Liver (tissue), 9 donors: ENCODE results near the gene CDX1. TPM values are rescaled to one million over a fixed set of nuclear protein-coding genes. Genes with fewer than 3 reads are reported as not detected.
A peak's percentile ranks its signal among the peaks of the same experiment; 100 is the strongest.

ENCODE experiments used
- DNase-seq: peaks from one replicate; pipeline ENCODE4 v3.0.0-alpha.2; 2017; ENCODE audit warnings: low spot score
- H3K27ac ChIP-seq, 2 donors: one replicate each; pipeline ENCODE4 v1.7.0; 2013; ENCODE audit warnings: inconsistent platforms in 2 of 2, low read length in 2 of 2, control low read depth in 1 of 2, low read depth in 1 of 2, mild to moderate bottlenecking in 1 of 2
- H3K27me3 ChIP-seq, 4 donors: one replicate each; pipeline versions ENCODE4 v1.6.1 to v1.7.0; 2013; ENCODE audit warnings: low read length in 3 of 4, inconsistent platforms in 1 of 4, mild to moderate bottlenecking in 1 of 4, moderate library complexity in 1 of 4; ENCODE audit not compliant: control insufficient read depth in 4 of 4, insufficient read depth in 4 of 4
- H3K36me3 ChIP-seq, 4 donors: one replicate each; pipeline versions ENCODE4 v1.6.1 to v1.7.0; 2013; ENCODE audit warnings: low read length in 3 of 4, mild to moderate bottlenecking in 3 of 4, low read depth in 1 of 4, moderate library complexity in 1 of 4; ENCODE audit not compliant: control insufficient read depth in 4 of 4, insufficient read depth in 3 of 4
- H3K4me1 ChIP-seq, 4 donors: one replicate each; pipeline versions ENCODE4 v1.6.1 to v1.7.0; 2013; ENCODE audit warnings: low read length in 3 of 4, mild to moderate bottlenecking in 3 of 4, moderate library complexity in 1 of 4; ENCODE audit not compliant: control insufficient read depth in 4 of 4, insufficient read depth in 4 of 4
- H3K4me3 ChIP-seq, 3 donors: one replicate each; pipeline versions ENCODE4 v1.6.1 to v1.7.0; 2013; ENCODE audit warnings: low read length in 3 of 3, control low read depth in 1 of 3, low read depth in 1 of 3, mild to moderate bottlenecking in 1 of 3
- H3K9ac ChIP-seq, 2 donors: one replicate each; pipeline ENCODE4 v1.7.0; 2013; ENCODE audit warnings: low read length in 2 of 2, mild to moderate bottlenecking in 2 of 2, moderate library complexity in 2 of 2, control low read depth in 1 of 2, low read depth in 1 of 2
- H3K9me3 ChIP-seq, 4 donors: one replicate each; pipeline versions ENCODE4 v1.6.1 to v1.7.0; 2013; ENCODE audit warnings: low read length in 3 of 4; ENCODE audit not compliant: control insufficient read depth in 4 of 4
- ATF3 ChIP-seq: IDR thresholded peaks from 2 replicates; pipeline ENCODE4 v1.6.1; 2016; ENCODE audit warnings: antibody characterized with exemption
- CTCF ChIP-seq: fragments of 150-350 bp; IDR thresholded peaks from 2 replicates; pipeline ENCODE4 v1.5.1; 2017; ENCODE audit warnings: improper control_type of control experiment, low read depth, low read length; ENCODE audit not compliant: missing input control
- FOXA1 ChIP-seq: IDR thresholded peaks from 2 replicates; pipeline ENCODE4 v1.6.1; 2016; ENCODE audit warnings: antibody characterized with exemption
- FOXA2 ChIP-seq: IDR thresholded peaks from 2 replicates; pipeline ENCODE4 v1.6.1; 2016; ENCODE audit warnings: antibody characterized with exemption
- GABPA ChIP-seq, 2 donors: IDR thresholded peaks in 1 of 2; conservative IDR thresholded peaks in 1 of 2; 2 replicates each; pipeline ENCODE4 v1.6.1; 2016; ENCODE audit warnings: antibody characterized with exemption in 2 of 2, mild to moderate bottlenecking in 1 of 2, moderate library complexity in 1 of 2
- HNF4A ChIP-seq, 2 donors: conservative IDR thresholded peaks; 2 replicates each; pipeline ENCODE4 v1.6.1; 2016; ENCODE audit warnings: antibody characterized with exemption in 2 of 2, mild to moderate bottlenecking in 2 of 2
- HNF4G ChIP-seq: IDR thresholded peaks from 2 replicates; pipeline ENCODE4 v1.6.1; 2016; ENCODE audit warnings: antibody characterized with exemption
- JUND ChIP-seq, 2 donors: IDR thresholded peaks; 2 replicates each; pipeline ENCODE4 v1.6.1; 2016; ENCODE audit warnings: antibody characterized with exemption in 2 of 2
- NR2F2 ChIP-seq: IDR thresholded peaks from 2 replicates; pipeline ENCODE4 v1.6.1; 2016; ENCODE audit warnings: antibody characterized with exemption
- RAD21 ChIP-seq, 2 donors: IDR thresholded peaks; 2 replicates each; pipeline ENCODE4 v1.6.1; 2016; ENCODE audit warnings: antibody characterized with exemption in 2 of 2, mild to moderate bottlenecking in 2 of 2
- REST ChIP-seq: IDR thresholded peaks from 2 replicates; pipeline ENCODE4 v1.6.1; 2016; ENCODE audit warnings: antibody characterized with exemption, mild to moderate bottlenecking
- RXRA ChIP-seq, 2 donors: IDR thresholded peaks; 2 replicates each; pipeline ENCODE4 v1.6.1; 2017 to 2018; ENCODE audit warnings: antibody characterized with exemption in 2 of 2, mild to moderate bottlenecking in 1 of 2
- SP1 ChIP-seq: IDR thresholded peaks from 2 replicates; pipeline ENCODE4 v1.6.1; 2018; ENCODE audit warnings: antibody characterized with exemption, mild to moderate bottlenecking
- TAF1 ChIP-seq: conservative IDR thresholded peaks from 2 replicates; pipeline ENCODE4 v1.6.1; 2016; ENCODE audit warnings: antibody characterized with exemption, mild to moderate bottlenecking
- YY1 ChIP-seq: IDR thresholded peaks from 2 replicates; pipeline ENCODE4 v1.6.1; 2016; ENCODE audit warnings: antibody characterized with exemption, mild to moderate bottlenecking
- WGBS: extraction: QIAGEN DNeasy Blood & Tissue Kit; methylation state at CpG from one replicate; pipeline ENCODE4 v1.1.7; 2013; 5-methylcytosine and 5-hydroxymethylcytosine counted together
- polyA plus RNA-seq, 2 donors: library from polyadenylated mRNA; stranded (reverse) in 1 of 2; unstranded in 1 of 2; fragments of 200-250 nt in 1 of 2; fragments of >200 nt in 1 of 2; fragmentation: Nextera tagmentation in 1 of 2; extraction: Ambion mirVana in 1 of 2; gene quantifications; one replicate each; pipeline versions ENCODE4 v1.2.1 to v1.2.3, GENCODE V29; 2013 to 2015
- total RNA-seq, 2 donors: library from RNA; depleted of rRNA; stranded (reverse); fragments of >200 nt; gene quantifications; one replicate each; pipeline ENCODE4 v1.2.3, GENCODE V29; 2014
- TF ChIP-seq, protein P1 (sequence below): IDR thresholded peaks from 2 replicates; pipeline ENCODE4 v1.6.1; 2016; ENCODE audit warnings: antibody characterized with exemption
- donor health status: healthy.
- donor health status: healthy.
- donor health status: healthy.
- donor health status: healthy.
- donor health status: healthy.

The CDX1 gene
- total and polyA plus RNA-seq, 4 donors, result not detected

DNA sequence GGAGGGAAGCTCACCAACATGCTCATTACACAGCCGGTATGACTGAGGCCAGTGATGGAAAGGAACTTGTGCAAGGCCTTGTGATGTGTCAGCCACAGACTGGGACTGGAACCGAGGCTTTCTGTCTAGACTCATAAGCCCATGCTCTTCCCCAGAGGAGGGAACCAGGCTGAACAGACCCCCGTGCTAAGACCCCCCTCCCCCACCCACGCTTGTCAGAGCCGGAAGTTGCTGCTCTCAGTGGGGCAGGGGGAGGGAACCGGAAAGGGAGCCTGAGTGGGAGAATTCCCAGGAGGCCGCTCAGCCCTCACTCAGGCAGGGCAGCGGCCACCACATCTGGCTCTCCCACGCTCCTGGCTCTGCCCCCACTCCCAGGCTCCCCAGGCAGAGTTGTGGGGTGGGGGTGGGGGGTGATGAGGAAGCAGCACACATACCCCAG is 6.8 kb upstream of the CDX1 start:
- no peak overlapping the region for H3K4me3 ChIP-seq
- DNase-seq, result no peak
- H3K9me3 ChIP-seq, result no peaks in the 10 kb centered on the region
- H3K4me1 ChIP-seq, result peaks cover 0 to 4% (median 0%) of the 10 kb centered on the region in 4 donors
- H3K9ac ChIP-seq, result no peak overlapping the region
- no peaks in the 10 kb centered on the region for H3K36me3 ChIP-seq
- TF ChIP-seq NR2F2, result peak; percentile 11
- no peak for TF ChIP-seq JUND (IDR thresholded peaks at IDR 0.05)
- TF ChIP-seq HNF4G, result no peak
- peaks cover 0 to 2% (median 0%) of the 10 kb centered on the region in 4 donors for H3K27me3 ChIP-seq
- peak overlapping the region in 1 of 2 donors; percentile 74 for H3K27ac ChIP-seq
- WGBS, result 74% methylated on average over 9 of the region's 9 CpGs

DNA sequence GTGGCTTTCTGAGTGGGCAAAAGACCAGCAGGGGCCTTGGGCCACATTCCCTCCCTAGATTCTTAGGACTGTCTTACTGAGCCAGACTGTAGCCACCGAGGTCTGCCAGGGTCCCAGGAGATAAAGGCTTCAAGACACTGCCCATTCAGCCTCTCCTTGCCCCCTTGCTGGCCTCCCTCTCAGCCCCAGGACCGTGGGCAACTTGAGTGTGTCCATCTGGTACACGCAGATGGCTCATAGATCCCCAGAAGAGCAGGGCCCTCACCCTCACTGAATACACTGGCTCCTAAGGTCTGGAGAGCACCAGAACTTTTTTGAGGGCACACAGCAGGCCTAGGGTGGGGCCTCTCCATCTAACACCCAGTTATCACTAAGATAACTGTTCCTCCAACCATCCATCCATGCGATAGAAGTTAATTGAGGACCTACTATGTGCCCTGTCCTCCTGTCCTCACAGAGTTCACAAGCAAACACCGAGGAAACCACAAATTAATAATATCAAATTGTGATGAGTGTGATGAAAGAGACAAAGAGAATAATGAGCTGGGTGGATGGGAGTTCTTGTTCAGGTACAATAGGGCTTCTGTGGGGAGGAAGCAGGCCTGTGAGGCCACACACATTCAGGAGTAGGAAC is 6.0 kb upstream of the CDX1 start:
- H3K9ac ChIP-seq, result no peak overlapping the region
- TF ChIP-seq FOXA2 (no peak), FOXA1 (no peak), YY1 (no peak), SP1 (no peak), NR2F2 (no peak), HNF4G (no peak), ATF3 (no peak), RAD21 (IDR thresholded peaks at IDR 0.05) (no peak), JUND (IDR thresholded peaks at IDR 0.05) (no peak), GABPA (IDR thresholded peaks at IDR 0.05 in 1 of 2, conservative IDR thresholded peaks at IDR 0.05 in 1 of 2) (no peak), HNF4A (conservative IDR thresholded peaks at IDR 0.05) (no peak), CTCF (no peak), RXRA (IDR thresholded peaks at IDR 0.05) (no peak), REST (no peak), TAF1 (no peak)
- TF ChIP-seq, protein P1, sequence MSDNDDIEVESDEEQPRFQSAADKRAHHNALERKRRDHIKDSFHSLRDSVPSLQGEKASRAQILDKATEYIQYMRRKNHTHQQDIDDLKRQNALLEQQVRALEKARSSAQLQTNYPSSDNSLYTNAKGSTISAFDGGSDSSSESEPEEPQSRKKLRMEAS, result no peak
- peaks cover 0 to 4% (median 0%) of the 10 kb centered on the region in 4 donors for H3K4me1 ChIP-seq

More for the DNA sequence above, 6.0 kb upstream of the CDX1 start:
- no peak for DNase-seq
- H3K4me3 ChIP-seq, result no peak overlapping the region
- H3K36me3 ChIP-seq, result no peaks in the 10 kb centered on the region
- peaks cover 0 to 2% (median 0%) of the 10 kb centered on the region in 4 donors for H3K27me3 ChIP-seq
- H3K9me3 ChIP-seq, result no peaks in the 10 kb centered on the region
- 74% methylated on average over 5 of the region's 5 CpGs for WGBS
- peak overlapping the region; percentile 60 to 74 for H3K27ac ChIP-seq
